Omental fat pad (tissue), 4 donors: ENCODE measurements around the gene HOXA2. TPM values are rescaled to one million over a fixed set of nuclear protein-coding genes. Genes with fewer than 3 reads are reported as not detected.
A peak's percentile ranks its signal among the peaks of the same experiment; 100 is the strongest.

ENCODE experiments used
- ATAC-seq: fragments of 150-250 bp; one replicate; pipeline ENCODE4 v1.9.1; 2016; ENCODE audit warnings: mild to moderate bottlenecking, moderate library complexity; ENCODE audit not compliant: low FRiP score
- DNase-seq: peaks from one replicate; pipeline ENCODE4 v3.0.0-alpha.2; 2019; ENCODE audit warnings: low spot score
- total RNA-seq, 4 donors: library from RNA; depleted of rRNA; stranded (reverse); fragments of >200 nt; gene quantifications; one replicate each; pipeline ENCODE4 v1.1.0, GENCODE V29; 2016
- TF ChIP-seq, protein P1 (sequence below), 3 donors: fragments of 450-650 bp; IDR thresholded peaks; one replicate each; pipeline ENCODE4 v1.5.1; 2016 to 2017; ENCODE audit warnings: antibody characterized with exemption in 3 of 3, mild to moderate bottlenecking in 3 of 3, moderate library complexity in 2 of 3

The HOXA2 gene
- total RNA-seq, 4 donors from 2014 or later: 1.1 to 3.5 (median 1.5) TPM

DNA sequence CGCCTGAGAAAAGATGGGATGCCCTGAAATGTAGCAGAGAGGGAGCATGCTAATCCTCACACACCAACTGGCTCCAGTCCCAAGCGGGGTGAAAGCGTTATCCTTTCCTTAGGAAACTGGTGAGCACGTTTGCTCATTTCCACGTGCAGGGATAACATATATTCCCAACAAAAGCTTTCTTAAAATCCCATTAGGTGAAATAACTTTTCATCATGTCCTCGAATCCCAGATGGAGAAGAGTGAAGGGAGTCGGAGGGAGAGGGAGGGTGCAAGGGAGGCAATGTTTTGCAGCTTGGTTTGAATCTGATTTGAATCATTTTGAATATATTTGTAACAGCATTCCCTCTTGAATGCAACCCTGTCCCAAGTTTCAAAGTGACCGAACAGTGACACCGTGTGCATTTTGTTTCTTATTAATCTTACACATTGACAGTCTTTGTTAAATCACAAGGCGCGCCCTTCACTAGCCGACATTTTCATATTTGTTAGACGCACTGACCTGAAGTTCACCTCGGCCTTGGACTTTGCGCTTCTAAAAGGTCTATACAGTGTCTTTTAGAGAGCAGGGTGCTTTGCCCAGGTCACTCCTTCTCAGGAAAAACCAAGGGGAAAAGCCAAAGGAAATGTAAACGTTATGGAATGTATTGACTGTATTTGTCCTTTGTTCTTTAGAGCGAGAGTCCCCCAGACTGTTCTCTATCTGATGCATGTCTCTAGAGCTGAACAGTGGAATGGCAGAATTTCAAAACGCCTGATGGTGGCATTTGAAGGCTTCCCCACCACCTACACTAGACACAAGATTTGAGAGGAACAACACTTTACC is 31.1 kb upstream of the HOXA2 start:
- ATAC-seq (no peak), DNase-seq (peak; percentile 20)
- TF ChIP-seq, protein P1, sequence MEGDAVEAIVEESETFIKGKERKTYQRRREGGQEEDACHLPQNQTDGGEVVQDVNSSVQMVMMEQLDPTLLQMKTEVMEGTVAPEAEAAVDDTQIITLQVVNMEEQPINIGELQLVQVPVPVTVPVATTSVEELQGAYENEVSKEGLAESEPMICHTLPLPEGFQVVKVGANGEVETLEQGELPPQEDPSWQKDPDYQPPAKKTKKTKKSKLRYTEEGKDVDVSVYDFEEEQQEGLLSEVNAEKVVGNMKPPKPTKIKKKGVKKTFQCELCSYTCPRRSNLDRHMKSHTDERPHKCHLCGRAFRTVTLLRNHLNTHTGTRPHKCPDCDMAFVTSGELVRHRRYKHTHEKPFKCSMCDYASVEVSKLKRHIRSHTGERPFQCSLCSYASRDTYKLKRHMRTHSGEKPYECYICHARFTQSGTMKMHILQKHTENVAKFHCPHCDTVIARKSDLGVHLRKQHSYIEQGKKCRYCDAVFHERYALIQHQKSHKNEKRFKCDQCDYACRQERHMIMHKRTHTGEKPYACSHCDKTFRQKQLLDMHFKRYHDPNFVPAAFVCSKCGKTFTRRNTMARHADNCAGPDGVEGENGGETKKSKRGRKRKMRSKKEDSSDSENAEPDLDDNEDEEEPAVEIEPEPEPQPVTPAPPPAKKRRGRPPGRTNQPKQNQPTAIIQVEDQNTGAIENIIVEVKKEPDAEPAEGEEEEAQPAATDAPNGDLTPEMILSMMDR (IDR thresholded peaks at IDR 0.05): no peak

DNA sequence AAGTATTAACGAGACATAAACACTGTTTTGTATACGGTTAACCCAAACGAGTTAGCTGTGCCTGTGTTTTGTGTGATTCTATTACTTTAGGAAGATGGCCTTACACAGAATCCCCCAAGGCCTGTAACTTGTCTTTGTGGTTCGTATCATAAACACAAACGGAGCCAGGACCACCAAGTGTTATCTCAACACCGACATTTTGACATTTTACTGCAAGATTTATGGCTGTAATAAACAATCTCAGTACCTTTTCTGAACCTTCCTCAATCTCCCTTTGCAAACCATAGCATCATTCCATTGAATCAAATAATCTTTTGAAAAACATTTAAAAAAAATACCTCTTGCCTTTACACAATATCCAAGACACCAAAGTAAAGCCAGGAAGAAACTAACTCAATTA is 30.5 kb upstream of the HOXA2 start:
- ATAC-seq (no peak), DNase-seq (no peak)
- TF ChIP-seq, protein P1 (IDR thresholded peaks at IDR 0.05): no peak

DNA sequence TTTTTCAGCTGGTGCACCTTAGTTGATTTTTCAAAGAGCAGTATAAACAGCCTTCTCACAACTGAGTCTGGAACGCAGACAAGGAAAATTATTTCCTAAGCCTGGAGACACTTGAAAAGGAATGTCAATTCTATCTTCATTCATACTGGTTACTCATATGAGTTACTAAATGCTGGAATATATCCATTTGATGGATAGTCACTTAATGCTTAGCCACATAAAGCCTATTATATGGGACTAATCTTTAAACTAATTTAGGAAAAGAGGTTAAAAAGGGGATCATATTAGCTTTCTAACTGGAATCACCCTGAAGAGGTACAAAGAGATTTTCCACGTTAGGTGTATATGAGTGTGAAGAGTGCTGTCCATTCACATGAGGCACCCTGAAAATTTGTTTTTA is 29.7 kb upstream of the HOXA2 start:
- no peak for ATAC-seq
- TF ChIP-seq, protein P1 (IDR thresholded peaks at IDR 0.05): no peak
- no peak for DNase-seq

DNA sequence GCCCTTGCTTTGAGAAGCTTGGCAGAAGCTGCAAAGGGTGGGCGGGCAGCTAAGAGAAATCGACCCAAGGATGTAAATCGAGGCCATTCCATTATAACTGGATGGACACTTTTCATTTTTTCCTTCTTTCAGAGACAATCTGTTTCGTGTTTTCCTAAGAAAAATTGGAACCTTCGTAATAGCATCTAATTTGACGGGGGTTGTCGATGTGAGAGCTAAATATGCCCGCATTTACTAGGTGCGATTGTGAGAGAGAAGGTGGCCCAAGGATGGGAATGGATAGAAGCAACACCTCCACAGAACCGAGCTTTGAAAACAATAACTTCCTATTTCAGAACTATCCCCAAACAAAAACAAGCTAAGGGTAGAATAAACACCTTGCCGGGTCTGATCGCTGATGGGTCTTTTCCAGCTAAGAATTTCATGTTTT is 28.9 kb upstream of the HOXA2 start:
- DNase-seq: no peak
- TF ChIP-seq, protein P1 (IDR thresholded peaks at IDR 0.05): no peak
- no peak for ATAC-seq

DNA sequence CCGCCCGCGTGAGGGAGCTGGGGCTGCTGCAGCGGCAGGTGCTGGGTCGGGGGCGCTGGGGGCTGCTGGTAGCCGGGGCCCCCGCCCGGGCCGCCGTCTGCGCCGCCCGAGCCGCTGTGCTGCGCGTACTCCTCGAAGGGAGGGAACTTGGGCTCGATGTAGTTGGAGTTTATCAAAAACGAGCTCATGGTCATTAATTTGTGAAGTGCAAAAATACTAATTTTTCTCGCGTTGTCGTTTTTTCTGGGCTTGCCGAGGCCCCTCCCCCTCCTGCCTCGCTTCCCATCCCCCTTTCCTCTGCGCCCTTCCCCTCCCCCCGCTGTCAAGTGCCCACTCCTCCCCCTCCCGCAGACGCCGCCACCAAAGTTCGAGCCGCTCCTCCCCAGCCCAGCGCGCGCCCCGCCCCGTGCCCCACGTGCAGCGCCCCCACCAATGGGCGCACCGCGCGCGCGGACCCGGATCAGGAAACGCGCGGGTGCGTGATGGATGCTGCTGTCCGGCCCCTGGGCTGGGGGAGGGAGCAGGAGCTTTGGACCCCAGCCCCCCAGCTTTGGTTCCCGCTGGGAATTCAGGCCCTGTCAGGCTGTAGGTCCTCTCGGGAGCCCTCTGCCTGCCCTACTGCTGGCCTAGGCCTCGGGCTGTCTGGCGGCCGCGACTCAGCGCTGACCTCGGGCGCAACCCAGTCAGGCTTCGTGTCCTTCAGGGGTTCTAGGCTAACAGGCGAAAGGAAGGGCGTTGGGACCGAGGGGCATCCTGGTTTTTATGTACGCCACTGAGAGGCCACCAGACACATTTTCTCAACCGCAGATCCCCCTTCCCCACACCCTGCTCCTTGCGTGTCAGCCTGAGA is 28.3 kb upstream of the HOXA2 start, which contains the start of gene HOXA4:
TSS of gene HOXA4 (minus strand) at position 218 of the 850 bp plus-strand sequence. CDS start at position 194, 24 bp downstream.
- DNase-seq (peak; percentile 87), ATAC-seq (peak; percentile 90)
- TF ChIP-seq, protein P1 (IDR thresholded peaks at IDR 0.05): no peak

DNA sequence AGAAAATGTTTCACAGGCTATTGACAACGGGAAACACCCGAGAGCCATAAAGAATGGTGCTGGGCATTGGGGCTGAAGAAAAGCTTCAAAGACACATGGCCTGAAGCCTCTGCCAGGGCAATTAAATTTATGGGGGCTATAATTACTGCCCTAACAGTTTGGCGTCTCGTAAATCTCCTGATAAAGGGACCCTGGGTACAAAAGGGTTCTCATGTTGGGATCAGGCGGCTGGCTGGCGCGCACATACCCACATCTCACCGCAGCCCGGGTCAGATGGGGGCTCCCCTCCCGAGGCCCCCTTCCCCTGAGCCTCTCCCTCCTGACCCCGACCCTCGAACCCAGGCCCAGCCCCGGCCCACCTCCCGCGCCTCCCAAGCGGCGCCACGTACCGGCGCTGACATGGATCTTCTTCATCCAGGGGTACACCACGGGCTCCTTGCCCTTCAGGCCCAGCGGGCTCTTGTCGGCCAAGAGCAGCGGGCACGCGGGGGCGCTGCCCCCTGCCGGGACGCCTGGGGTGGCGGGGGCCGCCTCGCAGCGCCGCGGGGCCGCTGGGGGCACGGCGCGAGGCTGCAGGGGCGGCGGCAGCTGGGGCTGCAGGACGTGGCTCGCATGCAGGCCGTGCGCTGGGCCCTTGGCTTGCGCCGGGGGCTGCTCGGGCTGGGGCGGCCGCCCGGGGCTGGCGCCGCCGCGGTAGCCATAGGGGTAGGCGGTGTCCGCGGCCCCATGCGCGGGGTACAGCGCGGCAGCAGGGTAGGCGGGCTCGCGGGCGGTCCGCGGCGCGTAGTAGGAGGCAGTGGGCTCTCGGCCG is 27.5 kb upstream of the HOXA2 start:
- TF ChIP-seq, protein P1 (IDR thresholded peaks at IDR 0.05): no peak
- DNase-seq (peak; percentile 22), ATAC-seq (peak; percentile 24)
